Tibial nerve (tissue), 4 donors: ENCODE measurements around the gene BAMBI. TPM values are rescaled to one million over a fixed set of nuclear protein-coding genes. Genes with fewer than 3 reads are reported as not detected.
A peak's percentile ranks its signal among the peaks of the same experiment; 100 is the strongest.
"Not testable (repeated sequence)": the region's sequence is repeated elsewhere in the genome, so short reads cannot be mapped to it uniquely, and the experiment has no call there.

Source experiments
- DNase-seq, 2 donors: peaks; one replicate each; pipeline ENCODE4 v3.0.0-alpha.2; 2019; ENCODE audit warnings: low spot score in 2 of 2
- H3K27ac ChIP-seq, 4 donors: fragments of 200-600 bp; sonication (generic) in 3 of 4; one replicate each; pipeline ENCODE4 v1.5.1; 2017 to 2019; ENCODE audit warnings: mild to moderate bottlenecking in 1 of 4
- H3K27me3 ChIP-seq, 2 donors: fragments of 200-600 bp; sonication (generic) in 1 of 2; one replicate each; pipeline versions ENCODE4 v1.5.1 to v1.6.0; 2017 to 2019
- H3K36me3 ChIP-seq, 3 donors: fragments of 200-600 bp; sonication (generic); one replicate each; pipeline ENCODE4 v1.5.1; 2018 to 2019
- H3K4me1 ChIP-seq, 4 donors: fragments of 200-600 bp; sonication (generic) in 3 of 4; one replicate each; pipeline ENCODE4 v1.5.1; 2017 to 2019
- H3K4me3 ChIP-seq, 4 donors: fragments of 200-600 bp; sonication (generic) in 3 of 4; one replicate each; pipeline ENCODE4 v1.5.1; 2017 to 2019; ENCODE audit warnings: mild to moderate bottlenecking in 1 of 4, moderate library complexity in 1 of 4
- H3K9me3 ChIP-seq, 4 donors: fragments of 200-600 bp; sonication (generic) in 3 of 4; one replicate each; pipeline ENCODE4 v1.5.1; 2017 to 2019
- EP300 ChIP-seq, 2 donors: sonication (generic); formaldehyde crosslinking; IDR thresholded peaks; one replicate each; pipeline ENCODE4 v1.6.1; 2017; ENCODE audit warnings: antibody characterized with exemption in 2 of 2, mild to moderate bottlenecking in 1 of 2
- POLR2A ChIP-seq, 2 donors: fragments of 450-650 bp; IDR thresholded peaks; one replicate each; pipeline ENCODE4 v1.6.1; 2017; ENCODE audit warnings: antibody characterized with exemption in 2 of 2, mild to moderate bottlenecking in 2 of 2, moderate library complexity in 2 of 2
- WGBS, 2 donors: methylation state at CpG; one replicate each; pipeline ENCODE4 v1.1.5; 2018; 5-methylcytosine and 5-hydroxymethylcytosine counted together
- total RNA-seq, 4 donors: library from RNA; depleted of rRNA; stranded (reverse); fragments of >200 nt; gene quantifications; one replicate each; pipeline ENCODE4 v1.1.0, GENCODE V29; 2016
- TF ChIP-seq, protein P1 (sequence below), 5 experiments: fragments of 200-600 bp in 3 of 5; fragments of 450-650 bp in 2 of 5; sonication (generic) in 3 of 5; IDR thresholded peaks; one replicate each; pipeline ENCODE4 v1.5.1; 2016 to 2019; ENCODE audit warnings: antibody characterized with exemption in 5 of 5, mild to moderate bottlenecking in 3 of 5, moderate library complexity in 2 of 5

The BAMBI gene
- total RNA-seq, 4 donors from 2014 or later, result 8.8 to 16.7 (median 12.8) TPM

DNA sequence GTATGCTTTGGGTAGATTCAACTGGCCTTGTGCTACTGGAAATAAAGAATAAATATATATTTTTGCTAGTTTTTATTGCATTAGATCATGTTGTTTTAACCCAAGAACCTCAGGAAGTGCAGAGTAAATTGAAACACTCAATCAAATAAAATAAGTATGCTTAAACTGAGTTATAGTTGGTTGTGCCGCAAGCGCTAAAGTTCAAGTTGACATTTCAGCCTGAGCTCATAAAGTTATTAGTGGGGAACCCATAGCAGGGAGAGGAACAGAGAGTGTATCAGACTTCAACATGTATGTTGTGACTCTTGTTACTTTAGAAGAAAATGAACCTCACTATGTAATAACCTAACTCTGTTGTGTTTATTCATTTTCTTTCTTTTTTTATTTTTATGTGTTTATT, 25.2 kb upstream of the BAMBI start:
- H3K9me3 ChIP-seq, result peaks cover 0 to 10% (median 0%) of the 10 kb centered on the region in 4 donors
- no peak for DNase-seq
- no peaks in the 10 kb centered on the region for H3K4me1 ChIP-seq
- H3K27me3 ChIP-seq, result no peaks in the 10 kb centered on the region
- 43 to 80% methylated on average over 2 of the region's 2 CpGs for WGBS, 2 donors
- TF ChIP-seq EP300 (IDR thresholded peaks at IDR 0.05), result no peak
- H3K4me3 ChIP-seq, result no peak overlapping the region
- H3K27ac ChIP-seq, result no peak overlapping the region
- H3K36me3 ChIP-seq, result no peaks in the 10 kb centered on the region

GRCh38 chr10:28652703-28653102, 24.6 kb upstream of the BAMBI start:
- H3K9me3 ChIP-seq, result peaks cover 0 to 10% (median 0%) of the 10 kb centered on the region in 4 donors
- no peaks in the 10 kb centered on the region for H3K36me3 ChIP-seq
- H3K4me1 ChIP-seq, result no peaks in the 10 kb centered on the region
- H3K4me3 ChIP-seq, result no peak overlapping the region
- no peak overlapping the region for H3K27ac ChIP-seq
- TF ChIP-seq POLR2A (IDR thresholded peaks at IDR 0.05), result no peak
- no peak for TF ChIP-seq EP300 (IDR thresholded peaks at IDR 0.05)
- TF ChIP-seq, protein P1, sequence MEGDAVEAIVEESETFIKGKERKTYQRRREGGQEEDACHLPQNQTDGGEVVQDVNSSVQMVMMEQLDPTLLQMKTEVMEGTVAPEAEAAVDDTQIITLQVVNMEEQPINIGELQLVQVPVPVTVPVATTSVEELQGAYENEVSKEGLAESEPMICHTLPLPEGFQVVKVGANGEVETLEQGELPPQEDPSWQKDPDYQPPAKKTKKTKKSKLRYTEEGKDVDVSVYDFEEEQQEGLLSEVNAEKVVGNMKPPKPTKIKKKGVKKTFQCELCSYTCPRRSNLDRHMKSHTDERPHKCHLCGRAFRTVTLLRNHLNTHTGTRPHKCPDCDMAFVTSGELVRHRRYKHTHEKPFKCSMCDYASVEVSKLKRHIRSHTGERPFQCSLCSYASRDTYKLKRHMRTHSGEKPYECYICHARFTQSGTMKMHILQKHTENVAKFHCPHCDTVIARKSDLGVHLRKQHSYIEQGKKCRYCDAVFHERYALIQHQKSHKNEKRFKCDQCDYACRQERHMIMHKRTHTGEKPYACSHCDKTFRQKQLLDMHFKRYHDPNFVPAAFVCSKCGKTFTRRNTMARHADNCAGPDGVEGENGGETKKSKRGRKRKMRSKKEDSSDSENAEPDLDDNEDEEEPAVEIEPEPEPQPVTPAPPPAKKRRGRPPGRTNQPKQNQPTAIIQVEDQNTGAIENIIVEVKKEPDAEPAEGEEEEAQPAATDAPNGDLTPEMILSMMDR (IDR thresholded peaks at IDR 0.05), result no peak
- H3K27me3 ChIP-seq, result no peaks in the 10 kb centered on the region
- WGBS, 2 donors, result 90 to 92% methylated on average over 5 of the region's 5 CpGs
- DNase-seq, result no peak

DNA sequence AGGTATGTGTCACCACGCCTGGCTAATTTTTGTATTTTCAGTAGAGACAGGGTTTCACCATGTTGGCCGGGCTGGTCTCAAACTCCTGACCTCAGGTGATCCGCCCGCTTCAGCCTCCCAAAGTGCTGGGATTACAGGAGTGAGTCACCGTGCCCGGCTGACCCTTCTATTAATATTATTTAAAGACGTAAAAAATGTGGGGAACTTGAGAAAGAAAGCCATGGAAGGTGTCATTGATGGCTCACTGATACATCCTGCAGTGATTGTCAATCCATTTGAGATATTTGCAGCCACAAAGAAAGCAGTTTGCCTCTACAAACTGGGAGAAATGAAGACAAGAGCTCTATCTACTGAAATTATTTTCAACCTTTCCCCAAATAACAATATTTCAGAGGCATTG, 18.5 kb upstream of the BAMBI start:
- DNase-seq, H3K9me3 ChIP-seq, H3K27me3 ChIP-seq, H3K36me3 ChIP-seq, H3K4me1 ChIP-seq, H3K27ac ChIP-seq, H3K4me3 ChIP-seq: not testable (repeated sequence)
- 85 to 87% methylated on average over 7 of the region's 7 CpGs for WGBS, 2 donors

DNA sequence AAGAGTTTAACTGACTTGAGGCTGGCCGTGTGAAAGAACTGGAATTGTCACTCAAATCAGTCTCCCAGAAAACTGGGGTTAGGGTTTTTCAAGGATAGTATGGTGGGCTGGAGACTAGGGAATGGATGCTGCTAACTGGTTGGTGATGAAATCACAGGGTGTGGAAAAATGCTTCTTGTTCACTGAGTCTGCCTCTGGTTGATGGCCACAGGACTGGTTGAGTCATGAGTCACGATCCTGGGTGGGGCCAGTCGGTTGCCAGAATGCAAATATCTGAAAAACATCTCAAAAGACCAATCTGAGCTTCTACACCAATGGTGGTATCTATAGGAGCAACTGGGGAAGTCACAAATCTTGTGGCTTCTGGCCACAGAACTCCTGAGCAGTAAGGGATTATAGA, 16.3 kb upstream of the BAMBI start:
- WGBS, 2 donors, result 45 to 46% methylated on average over 3 of the region's 3 CpGs
- peaks cover 0 to 10% (median 3%) of the 10 kb centered on the region in 4 donors for H3K4me1 ChIP-seq
- no peaks in the 10 kb centered on the region for H3K9me3 ChIP-seq
- no peaks in the 10 kb centered on the region for H3K36me3 ChIP-seq
- H3K4me3 ChIP-seq, result no peak overlapping the region
- DNase-seq, result no peak
- peak overlapping the region in 1 of 4 donors; percentile 8 for H3K27ac ChIP-seq
- no peaks in the 10 kb centered on the region for H3K27me3 ChIP-seq
- TF ChIP-seq, protein P1 (IDR thresholded peaks at IDR 0.05), result no peak
- no peak for TF ChIP-seq EP300 (IDR thresholded peaks at IDR 0.05)
- no peak for TF ChIP-seq POLR2A (IDR thresholded peaks at IDR 0.05)

DNA sequence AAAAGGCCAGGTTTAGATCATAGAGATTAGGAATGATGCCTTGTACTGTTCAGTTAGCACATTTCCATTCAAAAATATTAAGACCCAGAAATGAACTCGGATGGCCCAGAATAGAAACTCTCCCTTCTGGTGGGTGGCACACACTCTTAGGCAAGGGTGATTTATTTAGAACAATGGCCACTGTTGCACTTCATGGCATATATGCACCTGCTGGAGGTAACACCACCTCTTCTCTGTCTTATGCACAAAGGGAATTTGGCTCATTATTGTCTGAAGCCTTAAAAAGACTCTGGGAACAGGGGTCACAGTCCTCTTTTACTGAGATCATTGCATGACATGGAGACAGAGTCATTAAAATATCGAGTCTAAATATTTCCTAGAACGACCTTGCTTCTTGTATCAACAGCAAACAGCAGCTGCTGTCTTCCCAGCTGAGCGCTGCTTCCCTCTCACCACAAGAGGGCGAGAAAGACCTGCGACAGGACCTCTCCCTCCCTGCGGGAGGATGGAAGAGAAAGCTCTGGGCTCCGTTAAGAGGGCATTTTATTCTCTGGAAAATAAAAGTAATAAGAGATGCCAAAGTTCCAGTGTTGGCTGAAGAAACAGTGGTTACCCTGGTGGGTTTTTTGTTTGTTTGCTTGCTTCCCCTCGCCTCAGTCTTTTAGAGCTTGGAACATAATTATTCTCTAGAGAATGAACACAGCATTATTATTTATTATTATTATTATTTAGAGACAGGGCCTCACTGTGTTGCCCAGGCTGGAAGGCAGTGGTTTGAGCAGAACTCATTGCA, 13.5 kb upstream of the BAMBI start:
- Histone ChIP-seq H3K27ac (no peak overlapping the region), H3K4me1 (peaks cover 0 to 14% (median 3%) of the 10 kb centered on the region in 4 donors), H3K27me3 (peaks cover 0 to 12% of the 10 kb centered on the region in 2 donors), H3K4me3 (no peak overlapping the region), H3K36me3 (no peaks in the 10 kb centered on the region), H3K9me3 (no peaks in the 10 kb centered on the region)
- peak; percentile 52 to 76 for DNase-seq
- TF ChIP-seq, protein P1 (IDR thresholded peaks at IDR 0.05), result peak; percentile 80 to 95 (median 90)
- no peak for TF ChIP-seq EP300 (IDR thresholded peaks at IDR 0.05)
- TF ChIP-seq POLR2A (IDR thresholded peaks at IDR 0.05), result no peak
- WGBS, 2 donors, result 7% methylated on average over 9 of the region's 9 CpGs

GRCh38 chr10:28664369-28664740, 13.0 kb upstream of the BAMBI start:
- 50 to 63% methylated on average over 6 of the region's 6 CpGs for WGBS, 2 donors
- Histone ChIP-seq H3K4me1 (peaks cover 0 to 20% (median 3%) of the 10 kb centered on the region in 4 donors), H3K4me3 (no peak overlapping the region), H3K9me3 (no peaks in the 10 kb centered on the region), H3K36me3 (no peaks in the 10 kb centered on the region), H3K27me3 (peaks cover 0 to 16% of the 10 kb centered on the region in 2 donors), H3K27ac (no peak overlapping the region)
- no peak for TF ChIP-seq EP300 (IDR thresholded peaks at IDR 0.05)
- TF ChIP-seq POLR2A (IDR thresholded peaks at IDR 0.05), result no peak
- TF ChIP-seq, protein P1 (IDR thresholded peaks at IDR 0.05), result no peak
- DNase-seq, result no peak
